Activated T-cell treated with anti-CD3 and anti-CD28 coated beads for 1 hour (primary cell): ENCODE results near the gene PRKG1.
"Not testable (repeated sequence)": the region's sequence is repeated elsewhere in the genome, so short reads cannot be mapped to it uniquely, and the experiment has no call there.

Experiments
- DNase-seq: peaks from one replicate; pipeline ENCODE4 v3.0.0-alpha.2; 2020; ENCODE audit warnings: low read depth

The PRKG1 gene

DNA sequence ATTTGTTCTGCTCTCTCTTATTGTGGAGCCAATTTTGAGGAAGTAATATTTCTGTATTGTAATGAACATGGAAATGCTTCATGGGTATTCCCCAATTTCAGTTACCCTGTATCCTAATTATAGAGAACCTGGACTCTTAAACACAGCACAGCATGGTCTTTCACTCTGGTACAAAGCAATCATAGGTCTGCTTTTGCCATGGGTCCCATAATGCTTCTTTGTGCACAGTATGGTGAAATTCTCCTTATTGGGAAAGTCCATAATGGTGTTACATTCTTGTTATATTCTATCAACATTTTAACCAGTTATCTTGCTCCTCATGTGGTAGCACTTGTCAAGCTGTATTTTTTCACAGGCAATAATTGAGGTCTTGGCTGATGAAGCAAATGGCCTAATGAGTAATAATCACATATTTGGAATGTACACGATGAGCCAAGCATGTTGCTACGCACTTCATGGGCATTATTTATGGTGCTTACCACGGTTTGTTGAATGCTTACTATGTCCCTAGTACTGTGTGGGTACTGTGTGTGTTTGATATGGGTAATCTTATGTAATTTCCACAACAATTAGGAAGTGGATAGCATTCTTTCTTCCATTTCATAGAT is 42.9 kb downstream of the PRKG1 start:
- DNase-seq = no peak

DNA sequence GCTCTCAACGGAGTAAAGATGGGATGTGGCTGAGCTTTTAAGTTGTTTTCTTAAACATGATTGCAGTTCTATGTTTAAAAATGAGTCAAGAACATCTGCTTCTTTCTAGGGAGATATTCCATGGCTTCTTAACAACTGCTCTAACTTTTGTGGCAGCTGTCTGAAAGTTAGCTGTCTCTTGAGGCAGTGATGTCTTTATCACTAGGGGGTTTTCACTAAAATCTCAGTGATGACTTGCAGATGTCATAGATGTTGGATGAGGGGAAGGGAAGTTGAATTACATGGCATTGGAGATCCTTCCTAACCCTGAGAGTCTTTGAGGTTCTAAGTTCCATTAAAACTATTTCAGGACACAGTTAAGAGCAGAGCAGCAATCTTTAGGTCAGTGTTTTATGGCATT is 43.5 kb downstream of the PRKG1 start:
- no peak for DNase-seq

DNA sequence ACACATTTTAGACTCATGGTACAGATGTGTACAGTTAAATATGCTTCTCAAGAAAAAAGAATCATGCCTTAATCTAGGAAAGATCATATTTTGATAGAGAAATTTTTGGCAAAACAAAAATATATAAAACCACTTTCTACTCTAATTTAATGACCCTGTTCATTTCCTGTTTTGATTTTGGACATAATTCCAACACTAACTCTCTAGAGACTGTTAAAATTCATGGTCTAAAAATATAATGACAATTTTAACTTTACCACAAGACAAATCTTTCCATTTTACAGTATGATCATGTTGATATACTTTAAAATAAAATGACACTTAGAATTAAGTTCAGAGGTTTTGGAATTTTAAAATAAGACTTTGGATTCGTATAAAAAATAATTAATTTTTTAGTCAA is 45.2 kb downstream of the PRKG1 start:
- no peak for DNase-seq

DNA sequence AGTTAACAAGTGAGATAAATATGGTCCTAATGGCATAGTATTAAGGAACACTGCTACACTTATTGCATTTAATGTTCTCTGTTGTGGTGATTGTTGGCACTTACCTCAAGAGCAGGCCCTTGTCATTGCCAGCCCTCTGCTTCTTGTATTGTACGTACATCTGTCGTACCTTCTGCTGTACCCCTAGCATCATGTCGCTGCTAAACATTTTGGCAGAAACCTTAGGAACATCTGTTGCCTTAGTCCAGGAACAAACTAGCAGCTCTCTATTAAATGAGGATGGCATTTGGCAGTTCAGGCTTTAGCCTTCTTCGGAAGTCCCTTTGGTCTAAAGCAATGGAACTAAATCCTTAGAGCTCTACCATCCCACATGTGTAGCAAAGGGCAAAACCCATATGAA is 47.6 kb downstream of the PRKG1 start:
- no peak for DNase-seq

DNA sequence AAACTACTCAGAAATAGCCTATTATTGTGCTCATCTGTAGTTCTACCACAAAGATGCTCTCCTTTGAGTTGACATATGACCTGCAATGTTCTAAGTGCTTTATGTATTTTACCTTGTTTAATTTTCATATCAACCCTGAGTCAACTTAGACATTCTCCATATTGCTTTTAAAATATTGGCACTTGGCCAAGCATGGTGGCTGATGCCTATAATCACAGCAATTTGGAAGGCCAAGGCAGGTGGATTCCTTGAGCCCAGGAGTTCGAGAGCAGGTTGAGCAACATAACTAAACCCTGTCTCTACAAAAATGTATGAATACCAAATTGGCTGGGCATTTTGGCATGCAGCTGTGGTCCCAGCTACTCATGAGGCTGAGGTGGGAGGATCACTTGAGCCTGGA is 50.6 kb downstream of the PRKG1 start:
- DNase-seq = no peak

DNA sequence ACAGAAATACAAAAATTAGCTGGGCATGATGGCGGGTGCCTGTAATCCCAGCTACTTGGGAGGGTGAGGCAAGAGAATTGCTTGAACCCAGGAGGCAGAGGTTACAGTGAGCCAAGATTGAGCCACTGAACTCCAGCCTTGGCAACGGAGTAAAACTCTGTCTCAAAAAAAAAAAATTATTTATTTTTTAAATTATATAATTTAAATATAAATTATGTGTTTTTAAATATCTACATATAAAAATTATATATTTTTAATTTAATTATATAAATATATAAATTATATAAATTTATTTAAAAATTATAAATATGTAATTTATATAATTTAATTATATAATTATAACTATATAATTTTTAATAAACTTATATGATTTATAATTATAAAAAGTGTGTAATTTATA is 51.2 kb downstream of the PRKG1 start:
- DNase-seq = no peak

DNA sequence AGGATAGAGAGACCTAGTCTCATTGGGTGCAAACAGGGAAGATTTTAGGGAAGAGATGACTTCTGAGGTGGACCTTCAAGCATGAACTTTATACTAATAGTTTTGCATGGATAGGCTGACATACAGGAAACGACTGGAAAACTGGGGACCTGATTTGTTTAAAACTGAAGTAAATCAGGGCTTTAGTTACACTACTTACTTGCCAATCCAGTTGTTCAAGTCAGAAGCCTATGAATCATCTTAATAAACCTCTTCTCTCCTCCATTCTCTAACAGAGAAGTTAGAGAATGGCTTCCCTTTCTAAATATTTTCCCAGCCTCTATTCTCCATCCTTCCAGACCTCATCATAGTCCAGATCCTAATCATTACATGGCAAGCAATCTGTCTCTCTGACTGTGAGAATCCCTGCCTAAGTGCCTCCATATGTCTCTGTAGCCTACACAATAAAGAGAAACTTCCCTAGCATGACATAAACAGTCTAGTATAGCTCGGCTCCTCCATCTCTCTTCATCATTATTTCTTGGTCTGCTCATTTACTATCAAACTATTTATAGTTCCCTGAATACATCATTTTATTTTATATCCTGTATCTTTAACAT is 55.8 kb downstream of the PRKG1 start:
- no peak for DNase-seq

DNA sequence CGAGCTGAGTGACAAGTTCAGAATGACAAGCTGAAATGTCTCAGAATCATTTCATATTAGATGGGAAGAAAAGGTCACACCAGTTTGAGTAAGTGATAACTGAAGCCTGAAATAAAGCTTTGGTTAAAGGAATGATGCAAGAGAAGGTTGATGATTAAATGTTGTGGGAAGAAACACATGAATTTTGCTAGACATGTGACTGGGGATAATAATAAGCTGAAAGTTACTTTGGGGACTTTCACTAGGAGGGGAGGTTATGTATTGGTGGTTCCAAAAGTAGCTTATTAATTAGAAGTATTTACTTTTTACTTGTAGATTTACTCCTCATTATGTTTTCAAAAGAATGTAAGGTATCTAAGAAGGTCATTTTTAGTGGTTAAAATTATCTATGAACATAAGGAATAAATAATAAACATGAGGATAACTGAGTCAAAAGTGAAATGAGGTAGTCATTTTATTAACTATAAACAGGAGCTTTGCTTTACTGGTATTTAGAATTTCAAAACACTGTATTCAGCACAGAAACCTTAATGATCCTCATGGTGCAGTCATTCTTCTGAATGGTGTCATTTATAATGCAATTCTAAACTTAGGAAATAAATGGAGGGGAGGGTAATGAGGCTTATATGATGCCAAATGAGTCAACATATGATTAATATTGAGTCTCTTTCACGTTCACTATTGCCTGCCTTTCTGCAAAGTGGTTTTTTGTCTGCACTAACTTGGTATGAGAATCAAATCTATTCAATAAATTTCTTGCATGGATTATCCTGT is 63.7 kb downstream of the PRKG1 start:
- no peak for DNase-seq

DNA sequence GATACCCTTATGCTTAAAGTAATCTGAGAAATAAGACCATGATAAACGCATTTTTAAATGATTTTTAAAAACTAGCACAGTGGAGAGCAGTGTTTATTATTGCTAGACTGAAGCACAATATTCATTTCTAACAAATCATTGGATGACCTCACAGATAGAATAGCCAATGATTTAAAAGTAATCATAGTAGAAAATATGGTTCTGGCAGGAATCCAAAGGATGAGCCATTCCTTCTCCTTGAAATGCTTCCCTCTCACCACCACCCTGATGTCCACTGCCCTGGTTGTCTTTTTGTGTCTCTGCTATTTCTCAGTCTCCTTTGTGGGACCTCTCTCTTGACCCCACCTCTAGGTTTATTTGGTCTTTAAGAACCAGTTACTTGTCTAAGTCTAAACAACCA is 64.9 kb downstream of the PRKG1 start:
- no peak for DNase-seq

DNA sequence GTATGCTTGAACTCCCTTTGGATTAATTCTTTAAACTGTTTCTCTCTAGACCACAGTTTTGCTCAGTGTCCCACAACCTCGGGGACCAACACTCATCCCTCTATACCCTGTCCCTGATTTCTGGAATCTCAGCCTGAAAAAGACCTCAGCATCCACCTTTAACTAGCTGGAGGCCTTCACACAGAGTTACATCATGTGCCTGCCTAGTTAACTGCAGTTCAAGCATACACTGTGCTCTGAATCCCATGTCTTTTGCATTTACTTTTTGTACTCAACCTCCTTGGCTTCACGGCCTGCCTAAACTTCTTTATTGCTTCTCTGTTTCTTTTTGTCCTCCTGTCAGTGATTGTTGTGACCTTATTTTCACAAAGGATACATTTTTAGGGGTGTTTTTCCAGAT is 66.7 kb downstream of the PRKG1 start:
- DNase-seq = no peak

DNA sequence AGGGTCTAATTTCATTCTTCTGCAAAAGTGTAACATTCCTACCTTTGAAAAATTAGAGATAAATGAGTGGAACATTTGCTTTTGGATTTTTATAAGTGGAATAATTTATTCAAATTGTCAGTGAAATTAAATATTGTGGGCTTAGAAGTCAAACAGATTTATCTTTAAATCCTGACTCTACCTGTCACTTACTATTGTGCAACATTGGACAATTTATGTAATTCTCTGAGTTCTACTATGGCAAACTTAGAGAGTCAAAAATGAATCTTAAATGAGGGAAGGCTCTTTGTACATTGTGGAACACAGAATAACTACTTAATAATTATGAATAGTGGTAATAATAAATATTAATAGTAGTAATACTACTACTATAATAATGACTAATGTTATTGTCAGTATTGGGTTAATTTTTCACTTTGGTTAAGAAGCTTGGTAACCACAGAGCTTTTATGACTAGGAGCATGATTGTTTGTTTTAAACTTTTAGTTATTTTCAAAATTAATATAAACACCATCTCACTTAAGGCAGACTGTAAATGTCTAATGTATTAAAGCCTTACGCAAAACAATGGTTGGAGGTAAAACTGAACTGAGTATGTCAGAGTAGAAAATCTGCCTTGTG is 70.0 kb downstream of the PRKG1 start:
- no peak for DNase-seq

DNA sequence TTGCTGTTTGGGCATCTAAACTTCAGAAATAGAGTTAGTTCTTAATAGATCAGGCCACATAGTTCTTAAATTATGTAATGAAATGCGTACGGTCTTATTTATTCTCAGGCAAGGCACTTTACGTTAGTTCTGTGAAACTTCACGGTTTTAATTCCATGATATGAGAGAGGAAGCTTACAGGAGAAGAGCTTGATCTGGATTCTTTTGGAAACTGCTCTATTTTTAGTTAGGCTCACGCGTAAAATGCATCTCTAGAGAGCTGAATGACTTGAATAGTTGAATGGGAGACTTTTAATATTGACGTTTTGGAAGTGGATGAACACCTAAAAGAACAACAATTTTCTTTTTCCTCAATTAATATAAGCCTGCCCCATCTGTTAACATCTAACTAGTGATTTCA is 71.1 kb downstream of the PRKG1 start:
- no peak for DNase-seq

DNA sequence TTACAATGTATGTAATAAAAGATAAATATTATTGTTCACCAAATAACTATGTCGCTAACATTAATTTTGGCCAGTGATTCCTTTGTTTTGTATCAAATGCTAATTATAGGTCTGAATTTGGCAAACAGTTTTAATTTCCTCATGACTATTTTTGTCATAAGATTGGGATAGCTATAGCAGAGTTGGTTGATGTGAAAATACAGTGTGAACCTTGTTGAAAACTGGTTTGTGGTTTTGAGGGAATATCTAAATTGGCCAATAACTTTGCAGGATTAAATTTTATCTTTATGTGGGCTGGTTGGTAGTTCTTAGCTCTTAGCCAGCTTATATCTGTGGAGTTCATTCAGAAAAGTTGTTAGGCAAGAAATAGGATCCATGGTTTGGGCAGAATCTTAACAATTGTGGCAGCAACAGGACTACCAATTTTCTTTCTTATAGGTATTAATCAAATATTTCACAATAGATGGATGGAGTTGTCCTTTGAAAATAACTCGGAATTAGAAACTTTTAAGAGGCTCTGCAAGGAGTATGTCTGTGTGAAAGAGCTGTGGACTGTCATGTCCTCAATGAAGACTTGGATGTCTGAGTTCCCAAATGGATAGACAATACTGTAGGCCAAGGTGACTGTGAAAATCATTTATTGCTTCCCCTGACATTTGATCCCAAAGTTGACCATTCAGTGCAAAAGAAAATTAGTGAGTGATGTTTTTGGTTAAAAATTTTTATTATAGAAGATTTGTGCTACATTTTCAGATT is 73.5 kb downstream of the PRKG1 start:
- DNase-seq = no peak

DNA sequence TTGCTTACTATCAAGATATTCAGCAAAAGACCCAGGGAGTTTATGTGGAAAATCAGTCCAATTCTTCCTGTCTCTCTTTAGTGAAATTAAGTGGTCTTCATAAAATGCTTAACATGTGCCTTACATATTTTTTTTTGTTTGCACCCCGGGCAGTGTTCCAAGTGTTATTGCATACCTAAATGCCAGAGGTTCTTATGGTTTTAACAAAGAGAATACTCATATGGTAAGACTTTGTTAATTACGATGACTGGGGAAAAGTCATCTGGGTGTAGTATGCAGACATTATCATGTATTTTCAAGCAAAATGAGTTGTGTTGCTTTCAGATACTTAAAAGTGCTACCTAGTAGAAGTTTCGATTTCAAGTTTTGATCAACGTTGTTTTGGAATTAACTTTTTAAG is 82.6 kb downstream of the PRKG1 start:
- no peak for DNase-seq

DNA sequence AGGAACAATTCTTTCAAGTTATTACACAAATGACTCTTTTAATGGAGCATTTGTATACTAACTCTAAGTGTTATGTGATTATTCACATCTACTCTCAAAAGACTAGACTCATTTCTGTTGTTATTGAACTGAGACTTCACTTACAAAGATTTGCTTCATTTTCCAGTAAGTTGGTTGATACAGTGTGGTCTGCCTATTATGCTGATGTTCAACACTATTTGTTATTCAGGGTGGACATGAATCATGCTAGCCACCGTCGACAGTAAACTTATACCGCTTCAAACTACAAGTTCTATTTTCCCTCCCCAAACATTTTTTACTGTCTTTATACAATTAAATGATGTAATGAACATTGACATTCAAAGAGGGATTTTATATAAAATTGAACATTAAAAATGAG is 84.5 kb downstream of the PRKG1 start:
- DNase-seq = no peak

DNA sequence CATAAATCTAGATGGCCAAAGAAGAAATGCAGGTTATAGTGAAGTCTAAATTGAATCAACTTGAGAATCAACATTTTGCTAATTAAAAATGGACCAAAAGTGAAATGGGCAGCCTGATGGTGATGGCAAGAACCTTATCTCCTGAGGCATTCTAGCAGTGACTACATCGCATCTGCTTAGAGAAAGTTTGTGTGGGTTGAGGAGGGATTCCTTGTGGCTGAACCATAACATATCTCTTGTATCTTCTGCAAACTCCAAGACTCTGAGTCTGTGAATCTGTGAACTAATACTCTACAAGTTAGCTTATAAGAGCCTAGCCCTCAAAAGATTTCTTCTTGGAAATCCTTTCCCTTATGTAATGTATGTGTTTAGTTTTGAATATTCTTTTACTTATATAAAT is 85.6 kb downstream of the PRKG1 start:
- no peak for DNase-seq

DNA sequence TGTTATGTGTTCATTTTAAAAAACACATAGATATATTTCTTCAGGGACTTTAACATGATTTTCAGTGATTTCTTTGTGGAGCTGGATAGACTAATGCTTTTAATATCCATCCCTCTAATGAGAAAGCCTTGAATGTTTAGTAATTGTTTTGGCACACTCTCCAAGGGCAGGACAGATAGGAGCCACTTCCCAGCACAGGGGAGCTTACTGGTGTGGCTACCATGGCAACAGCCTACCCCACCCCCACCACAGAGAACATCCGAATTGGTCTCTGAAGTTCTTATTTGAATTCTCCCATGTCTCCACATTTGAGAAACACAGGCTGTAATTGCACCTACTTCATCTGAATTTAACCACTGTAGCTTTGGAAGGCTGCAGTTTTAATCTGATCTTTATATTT is 87.7 kb downstream of the PRKG1 start:
- no peak for DNase-seq

DNA sequence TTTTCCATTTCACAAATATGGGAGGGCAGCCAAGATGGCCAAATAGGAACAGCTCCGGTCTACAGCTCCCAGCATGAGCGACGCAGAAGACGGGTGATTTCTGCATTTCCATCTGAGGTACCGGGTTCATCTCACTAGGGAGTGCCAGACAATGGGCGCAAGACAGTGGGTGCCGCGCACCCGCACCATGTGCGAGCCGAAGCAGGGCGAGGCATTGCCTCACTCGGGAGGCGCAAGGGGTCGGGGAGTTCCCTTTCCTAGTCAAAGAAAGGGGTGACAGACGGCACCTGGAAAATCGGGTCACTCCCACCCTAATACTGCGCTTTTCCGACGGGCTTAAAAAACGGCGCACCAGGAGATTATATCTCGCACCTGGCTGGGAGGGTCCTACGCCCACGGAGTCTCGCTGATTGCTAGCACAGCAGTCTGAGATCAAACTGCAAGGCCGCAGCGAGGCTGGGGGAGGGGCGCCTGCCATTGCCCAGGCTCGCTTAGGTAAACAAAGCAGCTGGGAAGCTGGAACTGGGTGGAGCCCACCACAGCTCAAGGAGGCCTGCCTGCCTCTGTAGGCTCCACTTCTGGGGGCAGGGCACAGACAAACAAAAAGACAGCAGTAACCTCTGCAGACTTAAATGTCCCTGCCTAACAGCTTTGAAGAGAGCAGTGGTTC is 89.2 kb downstream of the PRKG1 start:
- not testable (repeated sequence) for DNase-seq

DNA sequence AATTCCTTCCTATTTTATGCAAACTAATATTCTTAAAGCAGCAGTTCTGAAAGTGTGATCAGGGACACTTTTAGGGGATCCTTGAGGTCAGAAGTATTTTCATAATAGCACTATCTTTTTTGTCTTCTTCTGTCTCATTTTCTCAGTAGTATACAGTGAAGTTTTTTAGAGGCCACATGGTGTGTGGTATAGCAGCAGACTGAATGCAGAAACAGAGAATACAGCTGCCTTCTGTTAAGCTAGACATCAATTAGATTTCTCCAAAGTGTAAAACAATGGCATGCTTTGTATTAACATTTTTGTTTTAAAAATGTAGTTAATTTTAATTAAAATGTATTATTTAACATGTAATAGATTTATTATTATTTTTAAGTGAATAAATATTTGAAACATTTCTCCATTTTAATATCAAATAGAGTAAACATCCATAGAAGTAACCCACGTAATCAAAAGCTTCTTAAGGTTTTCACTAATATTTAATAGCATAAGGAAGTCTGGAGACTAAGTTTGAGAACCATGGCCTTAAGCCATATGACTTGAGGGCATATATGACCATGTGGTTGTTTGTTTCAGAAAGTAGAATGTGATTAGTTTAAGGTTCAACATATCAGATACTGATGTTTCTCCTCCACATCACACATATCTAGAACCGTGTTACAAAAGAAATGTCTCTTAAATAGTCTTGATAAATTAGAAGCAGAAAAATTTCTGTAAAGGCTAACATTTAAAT is 94.0 kb downstream of the PRKG1 start:
- DNase-seq = no peak

DNA sequence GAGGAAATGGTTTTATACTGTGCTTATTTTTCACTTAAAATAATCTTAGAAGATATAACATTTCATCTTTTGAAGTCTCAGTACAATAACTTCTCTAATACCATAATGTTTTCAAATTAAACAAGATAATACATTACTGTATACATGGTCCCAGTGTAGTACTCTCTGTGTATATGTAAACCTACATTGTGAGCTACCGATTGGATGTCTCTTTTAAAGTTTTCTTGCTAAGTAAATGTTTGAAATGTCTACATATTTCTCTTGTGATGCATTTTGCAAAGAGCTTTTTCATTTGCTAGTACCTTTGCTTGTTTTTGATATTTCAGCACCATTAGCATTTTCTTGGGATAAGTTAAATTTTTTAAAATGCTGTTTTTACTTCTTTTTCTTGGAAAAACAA is 94.8 kb downstream of the PRKG1 start:
- no peak for DNase-seq

DNA sequence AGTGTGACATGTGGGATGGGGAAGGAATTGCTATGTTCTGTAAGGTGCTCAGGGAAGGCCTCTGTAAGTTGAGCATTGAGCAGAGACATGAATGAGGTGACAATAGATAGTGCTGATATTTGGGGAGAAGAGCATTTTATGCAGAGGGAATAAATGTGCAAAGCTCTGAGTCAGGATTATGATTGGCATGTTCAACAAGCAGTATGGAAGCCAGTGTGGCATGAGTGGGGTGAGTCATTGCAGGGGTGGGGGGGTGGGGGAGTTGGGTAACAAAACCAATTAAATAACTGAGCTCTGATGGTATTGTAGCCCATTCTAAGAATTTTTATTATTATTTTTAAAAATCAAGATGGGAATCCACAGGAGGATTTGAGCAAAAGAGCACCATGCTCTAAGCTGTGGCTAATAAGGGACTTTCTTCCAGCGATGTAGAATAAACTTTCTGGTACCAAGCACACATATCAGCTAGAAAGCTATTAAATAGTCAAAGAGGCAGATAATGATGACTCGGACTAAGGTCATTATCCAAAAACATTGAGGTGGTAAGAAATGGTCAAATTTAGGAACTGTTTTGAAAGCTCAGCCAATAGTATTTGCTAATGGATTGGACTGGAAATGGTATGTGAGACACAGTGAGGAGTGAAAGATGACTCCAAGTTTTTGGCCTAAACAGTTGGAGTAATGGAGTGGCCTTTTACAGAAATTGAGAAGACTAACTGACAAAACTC is 96.4 kb downstream of the PRKG1 start:
- no peak for DNase-seq
